Panc1 (cell line): ENCODE results near the gene ACTR3. TPM values are rescaled to one million over a fixed set of nuclear protein-coding genes. Genes with fewer than 3 reads are reported as not detected.
A peak's percentile ranks its signal among the peaks of the same experiment; 100 is the strongest.

Source experiments
- ATAC-seq: fragments of 200-7000 bp; cut with Tn5 transposase; 2 replicates; pipeline ENCODE4 v1.9.1; 2020; ENCODE audit warnings: mild to moderate bottlenecking, moderate library complexity
- BruUV-seq: library from RNA; stranded (reverse); fragments of 400-500 nt; replicated peaks from 2 replicates; lab custom pipeline; 2021; lab: Mats Ljungman, UMichigan
- CTCF ChIA-PET: fragments of 300-600 bp; sonication (Branson Sonifier 250); formaldehyde crosslinking; loops from one replicate; lab custom pipeline; 2022; ENCODE audit warnings: antibody characterized with exemption; lab: Charles Lee
- POLR2A ChIA-PET: fragments of 300-600 bp; sonication (Branson Sonifier 250); formaldehyde crosslinking; loops from one replicate; lab custom pipeline; 2022; ENCODE audit warnings: antibody characterized with exemption; lab: Charles Lee
- DNase-seq: peaks from one replicate; pipeline ENCODE4 v3.0.0-alpha.2; 2010; ENCODE audit warnings: low read depth, low spot score
- H3K27ac ChIP-seq: 2 replicates; pipeline ENCODE4 v1.5.1; 2011; ENCODE audit warnings: mild to moderate bottlenecking, low read length, inconsistent platforms
- H3K27me3 ChIP-seq: fragments of 200-500 bp; sonication (Bioruptor generic); 2 replicates; pipeline ENCODE4 v1.6.0; 2014; ENCODE audit warnings: low read length, inconsistent platforms; ENCODE audit not compliant: control insufficient read depth, insufficient read depth
- H3K36me3 ChIP-seq: fragments of 200-500 bp; sonication (Bioruptor generic); 2 replicates; pipeline ENCODE4 v1.5.1; 2014; ENCODE audit warnings: inconsistent platforms, mild to moderate bottlenecking, low read length, moderate library complexity; ENCODE audit not compliant: control insufficient read depth, insufficient read depth
- H3K4me1 ChIP-seq: 2 replicates; pipeline ENCODE4 v1.5.1; 2011; ENCODE audit warnings: inconsistent platforms, mild to moderate bottlenecking, low read length, moderate library complexity; ENCODE audit not compliant: control insufficient read depth, insufficient read depth
- H3K4me3 ChIP-seq, 2 experiments: 2 replicates each; pipeline ENCODE4 v1.5.1; 2011 to 2012; ENCODE audit warnings: low read depth in 2 of 2, low read length in 2 of 2, mild to moderate bottlenecking in 2 of 2, inconsistent platforms in 1 of 2, moderate library complexity in 1 of 2
- H3K9me3 ChIP-seq: fragments of 200-500 bp; sonication (Bioruptor generic); 2 replicates; pipeline ENCODE4 v1.5.1; 2014; ENCODE audit warnings: low read depth, mild to moderate bottlenecking, inconsistent platforms, low read length, moderate library complexity; ENCODE audit not compliant: control insufficient read depth, insufficient read depth
- POLR2AphosphoS5 ChIP-seq: IDR thresholded peaks from 2 replicates; pipeline ENCODE4 v1.6.1; 2012; ENCODE audit warnings: mild to moderate bottlenecking, low read depth, low read length, moderate library complexity
- REST ChIP-seq, 2 experiments: IDR thresholded peaks; 2 replicates each; pipeline ENCODE4 v1.6.1; 2011 to 2012; ENCODE audit warnings: low read depth in 2 of 2, control low read depth in 1 of 2, low read length in 1 of 2, mild to moderate bottlenecking in 1 of 2, moderate library complexity in 1 of 2; ENCODE audit not compliant: insufficient read depth in 1 of 2
- SIN3A ChIP-seq: IDR thresholded peaks from 2 replicates; pipeline ENCODE4 v1.6.1; 2012; ENCODE audit warnings: low read depth, mild to moderate bottlenecking, low read length, moderate library complexity, borderline replicate concordance; ENCODE audit not compliant: insufficient read depth
- TCF7L2 ChIP-seq: IDR thresholded peaks from 2 replicates; pipeline ENCODE4 v1.6.1; 2011; ENCODE audit warnings: mild to moderate bottlenecking, low read depth, low read length, inconsistent platforms
- in situ Hi-C: cut with HindIII; loops from 2 replicates; pipeline ENCODE4 v1.10.0; 2016; ENCODE audit warnings: low sequenced_read_pairs, low pct_unique_long_range_greater_than_20kb
- intact Hi-C: fragments of 100-400 bp; cut with micrococcal nuclease; formaldehyde crosslinking; loops from one replicate; pipeline ENCODE4 v1.10.0; 2022; ENCODE audit not compliant: unreplicated experiment
- total RNA-seq: library from RNA; stranded (reverse); gene quantifications from one replicate; pipeline ENCODE4 v1.2.1, GENCODE V29; 2021; ENCODE audit not compliant: unreplicated experiment
- TF ChIP-seq, protein P1 (sequence below): fragments of 450-650 bp; IDR thresholded peaks from 2 replicates; pipeline ENCODE4 v1.5.1; 2017; ENCODE audit warnings: mild to moderate bottlenecking

The ACTR3 gene
- total RNA-seq, 1 experiment from 2014 or later: 347 TPM

DNA sequence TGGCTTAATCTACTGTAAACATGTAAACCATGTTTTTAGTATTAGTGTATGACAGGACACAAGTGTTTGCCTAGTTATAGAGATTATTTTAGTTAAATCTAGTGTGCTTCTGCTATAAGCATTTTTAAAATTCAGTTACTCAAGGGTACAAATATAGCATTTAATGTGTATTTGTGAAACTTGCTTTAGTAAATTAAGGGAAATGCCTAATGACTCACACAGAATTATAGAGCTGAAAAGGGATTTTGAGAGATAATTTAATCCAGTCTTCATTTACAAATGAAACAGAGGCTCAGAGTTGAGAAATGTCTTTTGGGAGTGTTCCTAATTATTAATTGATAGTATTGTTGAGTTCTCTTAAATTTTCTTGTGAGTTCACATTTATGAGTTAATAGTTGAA, 8.2 kb downstream of the ACTR3 start:
- POLR2A ChIA-PET: interaction anchor here (0.6 kb wide), 1 partner anchor 26 kb away, joined by 4 read pairs; no protein-coding TSS in a partner anchor
- in situ Hi-C loops: no loop called here
- peaks cover 46% of the 10 kb centered on the region for H3K4me1 ChIP-seq

GRCh38 chr2:113899166-113899565, 9.3 kb downstream of the ACTR3 start:
- no peaks in the 10 kb centered on the region for H3K9me3 ChIP-seq
- TF ChIP-seq, protein P1, sequence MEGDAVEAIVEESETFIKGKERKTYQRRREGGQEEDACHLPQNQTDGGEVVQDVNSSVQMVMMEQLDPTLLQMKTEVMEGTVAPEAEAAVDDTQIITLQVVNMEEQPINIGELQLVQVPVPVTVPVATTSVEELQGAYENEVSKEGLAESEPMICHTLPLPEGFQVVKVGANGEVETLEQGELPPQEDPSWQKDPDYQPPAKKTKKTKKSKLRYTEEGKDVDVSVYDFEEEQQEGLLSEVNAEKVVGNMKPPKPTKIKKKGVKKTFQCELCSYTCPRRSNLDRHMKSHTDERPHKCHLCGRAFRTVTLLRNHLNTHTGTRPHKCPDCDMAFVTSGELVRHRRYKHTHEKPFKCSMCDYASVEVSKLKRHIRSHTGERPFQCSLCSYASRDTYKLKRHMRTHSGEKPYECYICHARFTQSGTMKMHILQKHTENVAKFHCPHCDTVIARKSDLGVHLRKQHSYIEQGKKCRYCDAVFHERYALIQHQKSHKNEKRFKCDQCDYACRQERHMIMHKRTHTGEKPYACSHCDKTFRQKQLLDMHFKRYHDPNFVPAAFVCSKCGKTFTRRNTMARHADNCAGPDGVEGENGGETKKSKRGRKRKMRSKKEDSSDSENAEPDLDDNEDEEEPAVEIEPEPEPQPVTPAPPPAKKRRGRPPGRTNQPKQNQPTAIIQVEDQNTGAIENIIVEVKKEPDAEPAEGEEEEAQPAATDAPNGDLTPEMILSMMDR: no peak
- TF ChIP-seq TCF7L2 (no peak), SIN3A (no peak), REST (IDR thresholded peaks at IDR 0.05; ENCODE audit: insufficient read depth in 1 of 2, low read depth in 2 of 2, low read length in 1 of 2) (no peak), POLR2AphosphoS5 (no peak)
- intact Hi-C loops (no loop called here), in situ Hi-C loops (no loop called here)
- DNase-seq (no peak), ATAC-seq (no peak)
- peaks cover 37% of the 10 kb centered on the region for H3K4me1 ChIP-seq
- H3K4me3 ChIP-seq: no peak overlapping the region
- no peaks in the 10 kb centered on the region for H3K27me3 ChIP-seq
- ChIA-PET CTCF (no interaction called here), POLR2A (no interaction called here)
- TSS peak; percentile 0 for BruUV-seq
- no peaks in the 10 kb centered on the region; the same call in 1 of the 2 replicates for H3K36me3 ChIP-seq
- H3K27ac ChIP-seq: no peak overlapping the region

More for the DNA sequence above, 8.2 kb downstream of the ACTR3 start:
- CTCF ChIA-PET: no interaction called here
- BruUV-seq: no TSS peak
- no peak for ATAC-seq
- Histone ChIP-seq H3K27me3 (no peaks in the 10 kb centered on the region), H3K4me3 (no peak overlapping the region), H3K36me3 (no peaks in the 10 kb centered on the region; the same call in 1 of the 2 replicates), H3K27ac (no peak overlapping the region), H3K9me3 (no peaks in the 10 kb centered on the region)
- TF ChIP-seq, protein P1: no peak
- no peak for TF ChIP-seq POLR2AphosphoS5
- no peak for TF ChIP-seq TCF7L2
- no peak for DNase-seq
- intact Hi-C loops: no loop called here
